NCI-H510A (cell line): ENCODE data around the gene MME.

Experiments used
- DNase-seq: peaks from one replicate; lab custom pipeline; 2025; lab: John Stamatoyannopoulos, UW

The MME gene

DNA sequence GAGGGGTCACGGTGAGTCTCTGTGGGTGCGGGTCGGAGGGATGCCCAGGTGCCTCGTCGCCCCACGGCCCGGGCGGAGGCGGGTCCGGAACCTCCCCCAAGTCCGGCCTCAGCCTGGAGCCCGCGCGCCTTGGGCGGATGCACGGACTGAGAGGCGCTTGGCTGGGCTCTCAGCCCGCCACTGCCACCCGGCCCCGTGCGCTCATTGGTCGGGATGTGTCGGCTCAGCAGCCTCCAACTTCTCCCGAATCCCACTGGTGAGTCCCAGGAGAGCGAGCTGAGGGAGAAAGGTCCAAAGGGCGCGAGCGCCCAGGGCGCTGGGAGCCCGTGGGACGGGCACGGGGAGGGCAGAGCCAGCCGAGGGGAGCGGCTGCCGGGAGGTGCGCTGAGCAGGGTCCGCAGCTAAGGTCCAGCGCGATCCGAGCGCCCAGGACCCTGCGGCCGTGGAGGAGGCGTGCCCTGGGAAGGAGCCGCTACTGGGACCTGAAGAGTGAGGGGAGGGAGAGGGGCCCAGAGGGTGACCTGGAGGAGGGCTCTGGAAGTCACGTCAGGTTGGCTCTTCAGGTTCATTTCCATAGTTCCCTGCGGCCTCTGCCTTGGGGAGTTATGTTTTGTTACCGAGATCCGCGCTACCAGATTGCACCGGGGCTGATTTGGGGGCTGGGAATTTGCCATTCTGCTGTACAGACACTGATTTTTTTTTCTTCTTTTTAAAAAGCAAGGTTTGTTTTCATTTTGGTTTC lies at the start of gene MME:
Gene MME, plus strand, starts transcription at position 574 of the 742 bp plus-strand sequence. CDS start 3,849 bp downstream, outside the sequence.
- no peak for DNase-seq

DNA sequence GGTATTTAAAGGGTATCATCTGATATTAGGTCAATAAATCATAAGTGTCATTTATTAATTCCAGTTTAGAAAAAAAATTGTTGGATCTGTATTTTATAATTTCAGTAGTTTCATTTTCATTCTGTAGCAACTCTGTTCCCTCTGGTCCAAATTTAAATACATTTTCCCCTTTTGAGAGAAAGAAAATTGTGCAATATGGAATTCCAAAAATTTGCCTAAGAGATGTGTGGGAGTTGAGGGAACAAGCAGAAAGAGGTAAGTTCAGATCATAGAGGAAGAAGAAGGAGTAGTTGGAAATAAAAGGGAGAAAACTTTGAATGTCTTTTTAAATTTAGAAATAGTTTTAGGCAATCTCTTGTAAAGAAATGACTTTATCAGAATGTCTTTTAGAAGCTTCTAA lies 48.9 kb upstream of the MME start:
- DNase-seq = no peak

- DNase-seq = no peak
Observed at GRCh38 chr3:155032918-155033317, 47.2 kb upstream of the MME start.

DNA sequence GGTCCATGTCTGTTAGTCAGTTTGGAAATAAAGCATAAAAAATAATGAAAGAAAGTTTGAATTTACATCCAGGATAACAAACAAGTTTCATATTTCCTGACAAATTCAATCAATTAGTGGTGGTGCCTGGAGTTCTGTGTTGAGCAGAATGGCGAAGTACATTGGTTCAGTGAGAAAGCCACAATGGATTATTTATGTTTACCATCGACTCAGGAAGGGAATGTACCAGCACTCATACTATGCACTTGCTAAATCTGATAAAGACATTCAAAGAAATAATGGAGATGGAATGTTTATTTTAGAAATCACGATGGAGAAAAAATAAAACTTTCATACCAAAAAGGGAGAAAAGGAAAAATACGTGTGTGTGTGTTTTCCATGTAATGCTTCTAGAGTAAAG lies 45.3 kb upstream of the MME start:
- DNase-seq = no peak

- DNase-seq = no peak
Observed at GRCh38 chr3:155035553-155035952, 44.6 kb upstream of the MME start.

DNA sequence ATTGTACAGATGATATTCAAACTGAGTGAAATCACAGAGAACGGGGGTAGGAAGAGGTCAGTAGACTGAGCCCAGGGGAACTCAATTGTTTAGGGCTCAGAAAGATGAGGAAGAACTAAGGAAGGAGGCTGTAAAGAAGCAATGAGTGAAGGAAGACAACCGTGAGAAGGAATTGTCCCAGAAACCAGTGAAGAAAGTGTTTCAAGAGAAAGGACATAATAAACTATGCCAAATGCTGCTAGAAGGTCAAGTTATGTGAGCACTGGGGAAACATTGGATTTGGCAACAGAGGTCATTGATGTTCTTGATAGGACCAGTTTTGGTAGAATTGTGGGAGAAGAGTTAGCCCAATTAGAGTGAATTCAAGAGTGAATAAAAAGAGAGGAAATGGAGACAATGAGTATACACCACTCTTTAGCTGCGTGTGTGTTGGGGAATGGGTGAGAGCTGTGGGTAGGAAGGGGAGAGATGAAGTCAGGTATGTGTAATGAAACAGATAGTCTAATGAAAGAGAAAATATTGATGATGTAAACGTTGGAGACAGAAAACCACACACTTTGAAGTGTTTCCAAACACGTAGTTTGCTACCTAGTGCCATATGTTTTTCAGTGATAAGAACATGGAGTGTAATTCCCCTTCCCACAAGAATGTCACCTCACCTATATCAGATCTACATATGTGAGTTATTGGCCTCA lies 42.5 kb upstream of the MME start:
- no peak for DNase-seq

GRCh38 chr3:155038203-155038554 lies 41.9 kb upstream of the MME start:
- DNase-seq = no peak

- DNase-seq = no peak
Observed at GRCh38 chr3:155046935-155047334, 33.2 kb upstream of the MME start.

DNA sequence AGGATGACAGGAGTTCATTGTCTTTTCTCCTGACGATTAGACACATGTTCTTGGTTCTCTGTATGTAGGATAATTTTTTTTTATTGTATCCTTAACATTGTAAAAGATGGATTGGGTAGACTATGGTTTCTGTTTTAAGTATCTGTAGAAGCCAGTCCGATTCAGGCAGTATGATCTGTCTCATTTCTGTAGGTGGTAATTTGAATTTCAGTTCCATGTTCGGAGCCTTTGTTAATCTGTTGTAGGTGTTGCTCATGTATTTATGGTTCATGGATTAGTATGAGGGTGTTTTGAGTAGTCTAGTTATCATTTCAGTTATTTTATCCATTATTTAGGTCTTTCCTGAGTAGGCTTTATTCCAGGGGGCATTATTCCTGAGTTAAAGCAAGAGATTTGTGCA lies 32.4 kb upstream of the MME start:
- DNase-seq = no peak

GRCh38 chr3:155049959-155050358 lies 30.2 kb upstream of the MME start:
- no peak for DNase-seq

DNA sequence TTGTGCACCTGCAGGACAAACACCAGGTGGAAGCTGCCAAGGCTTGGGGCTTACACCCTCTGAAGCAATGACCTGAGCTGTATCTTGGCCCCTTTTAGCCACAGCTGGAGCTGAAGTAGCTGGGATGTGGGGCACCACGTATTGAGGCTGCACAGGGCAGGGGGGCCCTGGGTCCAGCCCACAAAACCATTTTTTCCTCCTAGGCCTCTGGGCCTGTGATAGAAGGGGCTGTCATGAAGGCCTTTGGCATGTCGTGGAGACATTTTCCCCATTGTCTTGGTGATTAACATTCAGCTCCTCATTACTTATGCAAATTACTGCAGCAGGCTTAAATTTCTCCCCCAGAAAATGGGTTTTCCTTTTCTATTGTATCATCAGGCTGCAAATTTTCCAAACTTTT lies 27.6 kb upstream of the MME start:
- no peak for DNase-seq

GRCh38 chr3:155053756-155054155 lies 26.4 kb upstream of the MME start:
- no peak for DNase-seq

DNA sequence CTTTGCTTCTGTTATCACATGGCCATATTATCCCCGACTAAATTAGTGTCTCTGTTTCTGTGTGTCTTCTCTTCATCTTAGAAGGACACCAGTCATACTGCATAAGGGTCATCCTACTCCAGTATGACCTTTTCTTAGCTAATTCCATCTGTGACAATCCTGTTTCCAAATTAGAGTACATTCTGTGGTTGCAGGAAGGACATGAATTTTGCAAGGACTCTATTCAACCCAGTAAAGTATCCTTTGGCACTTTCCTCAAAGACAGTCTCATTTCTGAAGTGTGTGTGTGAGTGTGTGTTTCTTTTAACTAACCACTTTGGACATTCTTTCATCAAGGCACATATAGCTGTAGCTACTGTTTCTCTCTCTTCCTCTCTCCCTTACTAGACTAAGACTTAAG lies 15.2 kb upstream of the MME start:
- DNase-seq = no peak

- no peak for DNase-seq
Observed at GRCh38 chr3:155065537-155065936, 14.6 kb upstream of the MME start.

DNA sequence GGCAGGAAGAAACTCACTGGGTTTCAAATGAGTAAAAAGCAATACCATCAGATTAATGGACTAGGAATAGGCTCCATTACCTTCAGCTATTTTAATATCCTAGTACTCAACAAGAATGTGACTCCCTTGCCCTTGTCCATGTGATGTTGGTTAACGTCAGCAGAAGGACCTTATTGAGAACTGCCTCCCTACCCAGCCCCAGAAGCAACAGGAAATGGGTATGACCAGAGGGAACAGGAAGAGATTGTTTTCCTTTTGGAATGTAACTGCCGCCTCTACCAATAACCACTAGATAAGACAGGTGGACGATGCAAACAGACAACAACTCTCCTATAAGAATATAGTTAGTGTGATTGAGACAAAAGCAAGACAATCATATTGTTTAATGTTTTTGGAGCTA lies 10.4 kb upstream of the MME start:
- DNase-seq = no peak

DNA sequence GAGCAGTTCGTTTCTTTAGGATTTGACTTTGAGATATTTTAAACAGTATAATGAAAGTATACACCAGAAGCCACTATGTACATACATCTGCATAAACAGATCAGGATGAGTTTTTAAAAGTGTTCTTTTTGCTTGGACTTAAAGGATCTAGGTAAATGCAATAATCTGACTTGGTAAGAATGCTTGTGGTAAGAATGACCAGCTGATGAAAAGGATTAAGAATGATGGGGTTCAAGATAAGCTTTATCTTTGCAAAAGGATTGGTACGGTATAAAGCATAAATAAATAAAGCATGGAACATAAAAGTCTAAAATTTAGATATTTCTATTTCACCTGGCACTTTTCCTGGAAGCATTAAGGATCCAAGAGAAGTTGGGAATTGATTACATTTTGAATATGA lies 9.8 kb upstream of the MME start:
- no peak for DNase-seq

- no peak for DNase-seq
Observed at GRCh38 chr3:155070932-155071387, 9.2 kb upstream of the MME start.

- no peak for DNase-seq
Observed at GRCh38 chr3:155075200-155075599, 4.9 kb upstream of the MME start.

GRCh38 chr3:155076888-155077287 lies 3.2 kb upstream of the MME start:
- no peak for DNase-seq

DNA sequence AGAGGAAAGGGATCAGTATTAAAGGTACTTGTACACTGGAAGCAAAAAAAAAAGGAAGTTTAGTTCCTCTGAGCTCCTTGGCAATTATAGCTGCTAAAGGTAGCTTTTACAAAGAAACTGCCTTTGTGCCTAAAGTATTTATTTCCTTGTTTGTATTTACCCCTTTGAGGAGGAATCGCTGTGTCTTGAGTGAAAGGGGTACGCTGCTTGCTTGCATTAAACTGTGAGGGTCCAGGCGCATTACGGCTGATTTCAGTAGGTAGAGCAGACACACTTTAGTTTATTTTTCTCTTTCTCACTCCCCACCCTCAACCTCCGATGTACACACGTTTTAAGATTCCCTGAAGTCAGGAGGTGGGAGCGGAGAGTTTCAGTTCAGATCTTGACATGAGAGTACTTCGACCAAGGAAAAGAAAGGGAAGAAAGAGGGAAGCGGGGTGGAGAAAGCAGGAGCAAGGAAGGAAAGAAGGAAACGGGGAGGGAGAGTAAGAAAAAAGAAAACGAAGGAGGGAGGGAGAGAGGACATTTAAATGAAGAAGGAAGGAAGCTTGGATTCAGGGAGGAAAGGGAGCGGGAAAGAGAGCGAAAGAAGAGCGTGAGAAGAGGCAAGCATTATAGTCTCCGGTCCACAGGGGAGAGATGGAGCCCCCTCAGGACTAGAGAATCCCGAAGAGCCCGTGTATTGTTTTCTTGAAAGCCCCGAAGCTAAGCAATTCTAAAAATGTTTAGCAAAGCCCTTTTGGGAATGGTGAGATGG lies 1.2 kb upstream of the MME start:
- DNase-seq = no peak

GRCh38 chr3:155079468-155079745 lies 712 bp upstream of the MME start:
- no peak for DNase-seq

- DNase-seq = no peak
Observed at GRCh38 chr3:155080692-155081091, 573 bp downstream of the MME start.

DNA sequence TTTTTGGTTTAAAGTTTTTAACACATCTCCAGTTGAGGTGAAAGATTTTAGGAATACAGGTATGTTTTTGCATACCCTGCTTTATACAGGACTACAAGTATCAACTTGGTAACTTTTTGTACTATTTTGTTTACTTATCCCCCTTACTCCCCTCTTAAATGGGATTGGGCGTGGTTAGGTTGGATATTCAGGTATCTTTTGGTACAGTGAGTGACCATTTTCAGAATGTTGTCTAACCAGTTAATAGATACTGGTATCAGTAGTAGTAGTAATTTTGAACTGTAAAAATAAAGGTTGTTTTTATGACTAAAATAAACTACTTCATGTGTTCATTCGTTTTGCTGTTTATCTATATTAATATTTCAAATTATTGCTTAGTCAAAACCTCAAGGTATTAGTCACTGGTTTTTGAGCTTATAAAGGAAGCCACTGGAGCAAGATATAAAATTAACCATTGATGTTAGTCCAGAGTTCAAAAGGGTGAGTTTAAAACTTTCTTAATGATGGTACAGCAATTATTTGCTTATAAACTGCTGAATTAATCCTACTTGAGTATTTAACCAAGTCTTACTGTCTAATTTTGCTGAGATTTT lies 3.3 kb downstream of the MME start:
- no peak for DNase-seq
